ENCODE results near the gene MSANTD4. TPM values are rescaled to one million over a fixed set of nuclear protein-coding genes. Genes with fewer than 3 reads are reported as not detected.
"Not testable (repeated sequence)": the region's sequence is repeated elsewhere in the genome, so short reads cannot be mapped to it uniquely, and the experiment has no call there.

MSANTD4 gene
- total RNA-seq, 1 experiment from 2014 or later: 62.8 TPM

GRCh38 chr11:106003094-106003493, 18.9 kb downstream of the MSANTD4 start:
- H3K36me3 ChIP-seq (ENCODE audit: insufficient read depth, low read length): peaks cover 67% of the 10 kb centered on the region
- H3K4me2 ChIP-seq (ENCODE audit: low read depth, low read length, poor library complexity, severe bottlenecking): not testable (repeated sequence)

GRCh38 chr11:106001304-106002012, 20.6 kb downstream of the MSANTD4 start:
- H3K9me3 ChIP-seq (ENCODE audit: low read length): no peaks in the 10 kb centered on the region
- H3K27ac ChIP-seq (ENCODE audit: low read length): no peak overlapping the region
- H3K9ac ChIP-seq (ENCODE audit: low read length): no peak overlapping the region
- H3K36me3 ChIP-seq (ENCODE audit: insufficient read depth, low read length): peaks cover 67% of the 10 kb centered on the region
- H2AFZ ChIP-seq (ENCODE audit: low read length): no peak overlapping the region
- no peaks in the 10 kb centered on the region for H3K27me3 ChIP-seq (ENCODE audit: low read length)
- peaks cover 71% of the 10 kb centered on the region for H3K79me2 ChIP-seq (ENCODE audit: low read length)
- no peaks in the 10 kb centered on the region for H3K4me1 ChIP-seq (ENCODE audit: low read length)
- H3K4me2 ChIP-seq (ENCODE audit: low read depth, low read length, poor library complexity, severe bottlenecking): no peak overlapping the region
- H3K4me3 ChIP-seq (ENCODE audit: low read length): no peak overlapping the region
- H4K20me1 ChIP-seq (ENCODE audit: insufficient read depth, low read depth, low read length): no peaks in the 10 kb centered on the region; the same call in 1 of the 2 replicates
- DNase-seq: no peak
- H3K9me2 ChIP-seq (replicated peaks; ENCODE audit: insufficient read depth, low read length): no peaks in the 10 kb centered on the region

More at GRCh38 chr11:106003094-106003493, 18.9 kb downstream of the MSANTD4 start:
- H3K27me3 ChIP-seq (ENCODE audit: low read length); H3K9me2 ChIP-seq (replicated peaks; ENCODE audit: insufficient read depth, low read length); H4K20me1 ChIP-seq (ENCODE audit: insufficient read depth, low read depth, low read length); H3K9ac ChIP-seq (ENCODE audit: low read length); H3K27ac ChIP-seq (ENCODE audit: low read length); H3K4me1 ChIP-seq (ENCODE audit: low read length); H3K4me3 ChIP-seq (ENCODE audit: low read length); DNase-seq; H2AFZ ChIP-seq (ENCODE audit: low read length); H3K9me3 ChIP-seq (ENCODE audit: low read length): not testable (repeated sequence)
- peaks cover 81% of the 10 kb centered on the region for H3K79me2 ChIP-seq (ENCODE audit: low read length)

GRCh38 chr11:105991888-105992287, 30.2 kb downstream of the MSANTD4 start:
- DNase-seq: no peak
- Histone ChIP-seq H3K27ac (ENCODE audit: low read length) (no peak overlapping the region), H3K9me3 (ENCODE audit: low read length) (peaks cover 9% of the 10 kb centered on the region; the same call in 1 of the 2 replicates), H4K20me1 (ENCODE audit: insufficient read depth, low read depth, low read length) (no peaks in the 10 kb centered on the region), H3K27me3 (ENCODE audit: low read length) (no peaks in the 10 kb centered on the region), H3K9ac (ENCODE audit: low read length) (no peak overlapping the region), H2AFZ (ENCODE audit: low read length) (no peak overlapping the region), H3K9me2 (replicated peaks; ENCODE audit: insufficient read depth, low read length) (no peaks in the 10 kb centered on the region), H3K4me3 (ENCODE audit: low read length) (no peak overlapping the region), H3K36me3 (ENCODE audit: insufficient read depth, low read length) (peaks cover 37% of the 10 kb centered on the region), H3K79me2 (ENCODE audit: low read length) (no peaks in the 10 kb centered on the region), H3K4me2 (ENCODE audit: low read depth, low read length, poor library complexity, severe bottlenecking) (no peak overlapping the region), H3K4me1 (ENCODE audit: low read length) (no peaks in the 10 kb centered on the region)

GRCh38 chr11:105989124-105989523, 32.9 kb downstream of the MSANTD4 start:
- H2AFZ ChIP-seq (ENCODE audit: low read length): no peak overlapping the region
- no peak overlapping the region for H3K9ac ChIP-seq (ENCODE audit: low read length)
- no peak overlapping the region for H3K4me3 ChIP-seq (ENCODE audit: low read length)
- peaks cover 4% of the 10 kb centered on the region; the same call in 1 of the 2 replicates for H3K9me3 ChIP-seq (ENCODE audit: low read length)
- no peak overlapping the region for H3K4me2 ChIP-seq (ENCODE audit: low read depth, low read length, poor library complexity, severe bottlenecking)
- no peaks in the 10 kb centered on the region for H3K9me2 ChIP-seq (replicated peaks; ENCODE audit: insufficient read depth, low read length)
- no peaks in the 10 kb centered on the region for H3K4me1 ChIP-seq (ENCODE audit: low read length)
- H3K27ac ChIP-seq (ENCODE audit: low read length): no peak overlapping the region
- no peaks in the 10 kb centered on the region for H4K20me1 ChIP-seq (ENCODE audit: insufficient read depth, low read depth, low read length)
- H3K36me3 ChIP-seq (ENCODE audit: insufficient read depth, low read length): peaks cover 10% of the 10 kb centered on the region
- H3K79me2 ChIP-seq (ENCODE audit: low read length): no peaks in the 10 kb centered on the region
- no peaks in the 10 kb centered on the region for H3K27me3 ChIP-seq (ENCODE audit: low read length)
- no peak for DNase-seq

- H3K4me2 ChIP-seq (ENCODE audit: low read depth, low read length, poor library complexity, severe bottlenecking): no peak overlapping the region
- no peaks in the 10 kb centered on the region for H3K79me2 ChIP-seq (ENCODE audit: low read length)
- peaks cover 2% of the 10 kb centered on the region; the same call in 1 of the 2 replicates for H3K36me3 ChIP-seq (ENCODE audit: insufficient read depth, low read length)
- H3K4me1 ChIP-seq (ENCODE audit: low read length): no peaks in the 10 kb centered on the region
- H4K20me1 ChIP-seq (ENCODE audit: insufficient read depth, low read depth, low read length): no peaks in the 10 kb centered on the region
- no peaks in the 10 kb centered on the region for H3K9me3 ChIP-seq (ENCODE audit: low read length)
- no peaks in the 10 kb centered on the region for H3K27me3 ChIP-seq (ENCODE audit: low read length)
- H3K27ac ChIP-seq (ENCODE audit: low read length): no peak overlapping the region
- H3K9me2 ChIP-seq (replicated peaks; ENCODE audit: insufficient read depth, low read length): no peaks in the 10 kb centered on the region
- DNase-seq: no peak
- no peak overlapping the region for H2AFZ ChIP-seq (ENCODE audit: low read length)
- H3K4me3 ChIP-seq (ENCODE audit: low read length): no peak overlapping the region
- H3K9ac ChIP-seq (ENCODE audit: low read length): no peak overlapping the region
These were observed 33.8 kb downstream of the MSANTD4 start for GRCh38 chr11:105988197-105988596.

GRCh38 chr11:105986554-105986953, 35.5 kb downstream of the MSANTD4 start:
- no peak overlapping the region for H2AFZ ChIP-seq (ENCODE audit: low read length)
- no peaks in the 10 kb centered on the region for H3K79me2 ChIP-seq (ENCODE audit: low read length)
- H3K4me1 ChIP-seq (ENCODE audit: low read length): no peaks in the 10 kb centered on the region
- no peak overlapping the region for H3K27ac ChIP-seq (ENCODE audit: low read length)
- no peaks in the 10 kb centered on the region for H3K36me3 ChIP-seq (ENCODE audit: insufficient read depth, low read length)
- no peaks in the 10 kb centered on the region for H3K9me3 ChIP-seq (ENCODE audit: low read length)
- no peak overlapping the region for H3K9ac ChIP-seq (ENCODE audit: low read length)
- no peak for DNase-seq
- H4K20me1 ChIP-seq (ENCODE audit: insufficient read depth, low read depth, low read length): no peaks in the 10 kb centered on the region
- no peaks in the 10 kb centered on the region; the same call in 1 of the 2 replicates for H3K27me3 ChIP-seq (ENCODE audit: low read length)
- no peaks in the 10 kb centered on the region for H3K9me2 ChIP-seq (replicated peaks; ENCODE audit: insufficient read depth, low read length)
- H3K4me3 ChIP-seq (ENCODE audit: low read length): no peak overlapping the region
- no peak overlapping the region for H3K4me2 ChIP-seq (ENCODE audit: low read depth, low read length, poor library complexity, severe bottlenecking)

- no peaks in the 10 kb centered on the region for H3K4me1 ChIP-seq (ENCODE audit: low read length)
- no peak overlapping the region for H3K4me3 ChIP-seq (ENCODE audit: low read length)
- H3K79me2 ChIP-seq (ENCODE audit: low read length): no peaks in the 10 kb centered on the region
- H3K4me2 ChIP-seq (ENCODE audit: low read depth, low read length, poor library complexity, severe bottlenecking): no peak overlapping the region
- H3K36me3 ChIP-seq (ENCODE audit: insufficient read depth, low read length): no peaks in the 10 kb centered on the region
- H3K9ac ChIP-seq (ENCODE audit: low read length): no peak overlapping the region
- peaks cover 3% of the 10 kb centered on the region; the same call in 1 of the 2 replicates for H3K27me3 ChIP-seq (ENCODE audit: low read length)
- no peak overlapping the region for H3K27ac ChIP-seq (ENCODE audit: low read length)
- no peak overlapping the region for H2AFZ ChIP-seq (ENCODE audit: low read length)
- no peaks in the 10 kb centered on the region for H3K9me3 ChIP-seq (ENCODE audit: low read length)
- no peak for DNase-seq
- no peaks in the 10 kb centered on the region for H3K9me2 ChIP-seq (replicated peaks; ENCODE audit: insufficient read depth, low read length)
- H4K20me1 ChIP-seq (ENCODE audit: insufficient read depth, low read depth, low read length): no peaks in the 10 kb centered on the region
These were observed 41.9 kb downstream of the MSANTD4 start for GRCh38 chr11:105979997-105980703.

GRCh38 chr11:105975128-105975527, 46.9 kb downstream of the MSANTD4 start:
- Histone ChIP-seq H3K27me3 (ENCODE audit: low read length) (0 out of 2 replicates have a peak, but pooled peaks cover 3% of the 10 kb centered on the region), H3K4me3 (ENCODE audit: low read length) (no peak overlapping the region), H2AFZ (ENCODE audit: low read length) (no peak overlapping the region), H3K9ac (ENCODE audit: low read length) (no peak overlapping the region), H3K4me2 (ENCODE audit: low read depth, low read length, poor library complexity, severe bottlenecking) (no peak overlapping the region), H3K27ac (ENCODE audit: low read length) (no peak overlapping the region), H3K4me1 (ENCODE audit: low read length) (no peaks in the 10 kb centered on the region), H3K9me2 (replicated peaks; ENCODE audit: insufficient read depth, low read length) (no peaks in the 10 kb centered on the region), H3K9me3 (ENCODE audit: low read length) (no peaks in the 10 kb centered on the region), H4K20me1 (ENCODE audit: insufficient read depth, low read depth, low read length) (no peaks in the 10 kb centered on the region), H3K79me2 (ENCODE audit: low read length) (no peaks in the 10 kb centered on the region), H3K36me3 (ENCODE audit: insufficient read depth, low read length) (no peaks in the 10 kb centered on the region)
- no peak for DNase-seq

Data from Karpas-422 (cell line).